ENCODE data around the gene DRD2. TPM values are rescaled to one million over a fixed set of nuclear protein-coding genes. Genes with fewer than 3 reads are reported as not detected.

The DRD2 gene
- total and polyA plus RNA-seq, 2 donors (not counting 3 experiments of a cell fraction or from before 2014, with no cell fraction given), result not detected

GRCh38 chr11:113365895-113366294, 109.3 kb downstream of the DRD2 start:
- DNase-seq (ENCODE audit: low read depth, low spot score), result no peak
- no peak overlapping the region for H3K27ac ChIP-seq (ENCODE audit: insufficient read depth, low read depth, low read length)
- no peaks in the 10 kb centered on the region for H3K9me1 ChIP-seq (replicated peaks; ENCODE audit: control insufficient read depth, extremely low read depth, insufficient read depth, low read length)
- CTCF ChIA-PET, result no interaction called here
- H3K4me3 ChIP-seq (replicated peaks in 1 of 3; ENCODE audit: insufficient read depth in 1 of 3, low read depth in 1 of 3, low read length in 3 of 3), result no peak overlapping the region
- no peaks in the 10 kb centered on the region for H3K79me2 ChIP-seq (ENCODE audit: control insufficient read depth, insufficient read depth, low read length)
- intact Hi-C loops (cut with micrococcal nuclease) (no loop called here), dilution Hi-C loops (cut with MboI; ENCODE audit: extremely low pct_ligation_motif_present, low sequenced_read_pairs) (no loop called here)
- H3K4me2 ChIP-seq (ENCODE audit: insufficient read depth, low read length), result no peak overlapping the region
- TF ChIP-seq MAX (IDR thresholded peaks at IDR 0.05; ENCODE audit: insufficient read depth, insufficient read length), result no peak
- no peak for TF ChIP-seq MYC (IDR thresholded peaks at IDR 0.05; ENCODE audit: low read depth, low read length)
- TF ChIP-seq POLR2A (IDR thresholded peaks at IDR 0.05; ENCODE audit: low read depth, low read length), result no peak
- TF ChIP-seq EZH2 (IDR thresholded peaks at IDR 0.05; ENCODE audit: borderline replicate concordance, low read depth, low read length, severe bottlenecking), result no peak
- no peak for TF ChIP-seq CTCF (IDR thresholded peaks at IDR 0.05; ENCODE audit: extremely low read depth in 1 of 2, insufficient read depth in 1 of 2, low read depth in 1 of 2, low read length in 2 of 2)
- no peak for TF ChIP-seq JUN (IDR thresholded peaks at IDR 0.05; ENCODE audit: borderline replicate concordance, insufficient read depth, insufficient read length, low read depth)
- TF ChIP-seq FOS (IDR thresholded peaks at IDR 0.05; ENCODE audit: borderline replicate concordance, insufficient read depth, low read length), result no peak
- no peak for TF ChIP-seq POLR2AphosphoS5 (IDR thresholded peaks at IDR 0.05; ENCODE audit: insufficient read depth, low read depth, low read length)
- no peak for FAIRE-seq
- H3K9ac ChIP-seq (replicated peaks; ENCODE audit: extremely low read depth, insufficient read depth, low read length), result no peak overlapping the region
- H3K9me3 ChIP-seq (replicated peaks; ENCODE audit: control insufficient read depth, insufficient read depth, low read length), result no peaks in the 10 kb centered on the region
- no peaks in the 10 kb centered on the region for H3K36me3 ChIP-seq (ENCODE audit: control insufficient read depth in 2 of 2, extremely low read depth in 1 of 2, insufficient read depth in 2 of 2, low read length in 2 of 2)
- H3K4me1 ChIP-seq (ENCODE audit: control insufficient read depth, extremely low read depth, insufficient read depth, low read length), result no peaks in the 10 kb centered on the region
- POLR2A ChIA-PET, result no interaction called here
- H4K20me1 ChIP-seq (replicated peaks; ENCODE audit: control insufficient read depth, extremely low read depth, insufficient read depth, low read length), result no peaks in the 10 kb centered on the region
- H2AFZ ChIP-seq (ENCODE audit: low read depth, low read length), result no peak overlapping the region
- H3K27me3 ChIP-seq (ENCODE audit: control insufficient read depth in 2 of 2, insufficient read depth in 2 of 2, low read length in 2 of 2), result no peaks in the 10 kb centered on the region
- BruUV-seq (replicated peaks), result no TSS peak

Data from endothelial cell of umbilical vein (primary cell).